ENCODE measurements around the gene DHRSX. TPM values are rescaled to one million over a fixed set of nuclear protein-coding genes. Genes with fewer than 3 reads are reported as not detected.

The DHRSX gene
- total and polyA plus RNA-seq, 9 donors, result 12.2 to 25.9 (median 20.4) TPM

- H3K4me1 ChIP-seq (ENCODE audit: insufficient read depth), result peaks cover 4% of the 10 kb centered on the region
- intact Hi-C loops (cut with DNase I), result no loop called here
- no peaks in the 10 kb centered on the region for H3K9me3 ChIP-seq
- H3K4me3 ChIP-seq, result no peak overlapping the region
- H3K27ac ChIP-seq, result no peak overlapping the region
- 63 to 68% (median 63%) methylated on average over 25 of the region's 25 CpGs for WGBS, 3 donors
- TF ChIP-seq POLR2A (IDR thresholded peaks at IDR 0.05) (no peak), EP300 (IDR thresholded peaks at IDR 0.05) (no peak), CTCF (IDR thresholded peaks at IDR 0.05) (no peak)
- H3K27me3 ChIP-seq, result no peaks in the 10 kb centered on the region
- no peak for DNase-seq
- H3K36me3 ChIP-seq, result no peaks in the 10 kb centered on the region
These were observed 49.1 kb downstream of the DHRSX start for GRCh38 chrX:2451501-2452316.

- DNase-seq, result no peak
- Histone ChIP-seq H3K4me3 (no peak overlapping the region), H3K4me1 (ENCODE audit: insufficient read depth) (peaks cover 4% of the 10 kb centered on the region), H3K36me3 (no peaks in the 10 kb centered on the region), H3K9me3 (no peaks in the 10 kb centered on the region), H3K27ac (no peak overlapping the region), H3K27me3 (no peaks in the 10 kb centered on the region)
- intact Hi-C loops (cut with DNase I), result no loop called here
- WGBS, 3 donors, result 79 to 84% (median 80%) methylated on average over 5 of the region's 5 CpGs
- TF ChIP-seq CTCF (IDR thresholded peaks at IDR 0.05) (no peak), POLR2A (IDR thresholded peaks at IDR 0.05) (no peak), EP300 (IDR thresholded peaks at IDR 0.05) (no peak)
These were observed 50.1 kb downstream of the DHRSX start for GRCh38 chrX:2450681-2451080.

GRCh38 chrX:2449135-2449886 is 51.5 kb downstream of the DHRSX start:
- TF ChIP-seq CTCF (IDR thresholded peaks at IDR 0.05) (no peak), POLR2A (IDR thresholded peaks at IDR 0.05) (no peak), EP300 (IDR thresholded peaks at IDR 0.05) (no peak)
- WGBS, 3 donors, result 94 to 99% (median 97%) methylated on average over 13 of the region's 13 CpGs
- intact Hi-C loops (cut with DNase I), result no loop called here

GRCh38 chrX:2447484-2447883 is 53.3 kb downstream of the DHRSX start:
- WGBS, 3 donors, result 94% methylated on average over 2 of the region's 2 CpGs

More at GRCh38 chrX:2449135-2449886, 51.5 kb downstream of the DHRSX start:
- Histone ChIP-seq H3K4me3 (no peak overlapping the region), H3K9me3 (no peaks in the 10 kb centered on the region), H3K36me3 (no peaks in the 10 kb centered on the region), H3K27ac (no peak overlapping the region), H3K4me1 (ENCODE audit: insufficient read depth) (peaks cover 4% of the 10 kb centered on the region), H3K27me3 (no peaks in the 10 kb centered on the region)
- no peak for DNase-seq

More at GRCh38 chrX:2447484-2447883, 53.3 kb downstream of the DHRSX start:
- peaks cover 4% of the 10 kb centered on the region for H3K4me1 ChIP-seq (ENCODE audit: insufficient read depth)
- no peak for DNase-seq
- intact Hi-C loops (cut with DNase I), result no loop called here
- H3K27me3 ChIP-seq, result no peaks in the 10 kb centered on the region
- no peaks in the 10 kb centered on the region for H3K36me3 ChIP-seq
- no peaks in the 10 kb centered on the region for H3K9me3 ChIP-seq
- H3K4me3 ChIP-seq, result no peak overlapping the region
- no peak overlapping the region for H3K27ac ChIP-seq
- no peak for TF ChIP-seq CTCF (IDR thresholded peaks at IDR 0.05)
- no peak for TF ChIP-seq EP300 (IDR thresholded peaks at IDR 0.05)
- TF ChIP-seq POLR2A (IDR thresholded peaks at IDR 0.05), result no peak
